Activated naive CD8-positive, alpha-beta T cell treated with anti-CD3 and anti-CD28 coated beads, Interleukin-2, amount 50 U/mL, for 16 hours (primary cell): ENCODE results near the gene MATK.
"Not testable (repeated sequence)": the region's sequence is repeated elsewhere in the genome, so short reads cannot be mapped to it uniquely, and the experiment has no call there.

Experiments
- DNase-seq: peaks from one replicate; pipeline ENCODE4 v3.0.0-alpha.2; 2020; ENCODE audit warnings: low read depth, low spot score

The MATK gene

GRCh38 chr19:3771000-3771905, 14.9 kb downstream of the MATK start:
- DNase-seq: no peak

GRCh38 chr19:3770136-3770999, 15.8 kb downstream of the MATK start:
- no peak for DNase-seq

GRCh38 chr19:3769494-3769893, 16.7 kb downstream of the MATK start:
- DNase-seq: no peak

- DNase-seq: no peak
These were observed 17.5 kb downstream of the MATK start for GRCh38 chr19:3768748-3769099.

GRCh38 chr19:3768015-3768747, 18.0 kb downstream of the MATK start:
- DNase-seq: no peak

GRCh38 chr19:3767050-3767449, 19.1 kb downstream of the MATK start:
- no peak for DNase-seq

- no peak for DNase-seq
These were observed 19.7 kb downstream of the MATK start for GRCh38 chr19:3766520-3766919.

- DNase-seq: not testable (repeated sequence)
These were observed 20.4 kb downstream of the MATK start for GRCh38 chr19:3765757-3766156.

GRCh38 chr19:3765121-3765520, 21.1 kb downstream of the MATK start:
- DNase-seq: no peak

GRCh38 chr19:3762501-3763459, 23.4 kb downstream of the MATK start, which contains the start of gene MRPL54:
Gene MRPL54 (plus strand): TSS chr19:3762682. CDS start chr19:3762701, 19 bp downstream.
- DNase-seq: peak; percentile 96

- no peak for DNase-seq
These were observed 24.1 kb downstream of the MATK start for GRCh38 chr19:3762130-3762473.

GRCh38 chr19:3761382-3762129, 24.6 kb downstream of the MATK start, which contains the start of gene APBA3:
Gene APBA3 (minus strand): TSS chr19:3761692. CDS start chr19:3760264, 1,428 bp downstream.
- DNase-seq: peak; percentile 91

GRCh38 chr19:3760871-3761361, 25.3 kb downstream of the MATK start:
- DNase-seq: no peak

GRCh38 chr19:3759482-3760254, 26.5 kb downstream of the MATK start:
- DNase-seq: no peak

GRCh38 chr19:3758297-3758696, 27.9 kb downstream of the MATK start:
- DNase-seq: not testable (repeated sequence)

- not testable (repeated sequence) for DNase-seq
These were observed 28.5 kb downstream of the MATK start for GRCh38 chr19:3757705-3758104.

- no peak for DNase-seq
These were observed 32.4 kb downstream of the MATK start for GRCh38 chr19:3753631-3754410.

GRCh38 chr19:3752492-3752891, 33.7 kb downstream of the MATK start:
- no peak for DNase-seq
